Endothelial cell of hepatic sinusoid (primary cell): Measurements from ENCODE around the gene NFKBIZ.

Source experiments
- in situ Hi-C: cut with HindIII; loops from 2 replicates; pipeline ENCODE4 v1.10.0; 2017; ENCODE audit warnings: low sequenced_read_pairs

Gene NFKBIZ

DNA sequence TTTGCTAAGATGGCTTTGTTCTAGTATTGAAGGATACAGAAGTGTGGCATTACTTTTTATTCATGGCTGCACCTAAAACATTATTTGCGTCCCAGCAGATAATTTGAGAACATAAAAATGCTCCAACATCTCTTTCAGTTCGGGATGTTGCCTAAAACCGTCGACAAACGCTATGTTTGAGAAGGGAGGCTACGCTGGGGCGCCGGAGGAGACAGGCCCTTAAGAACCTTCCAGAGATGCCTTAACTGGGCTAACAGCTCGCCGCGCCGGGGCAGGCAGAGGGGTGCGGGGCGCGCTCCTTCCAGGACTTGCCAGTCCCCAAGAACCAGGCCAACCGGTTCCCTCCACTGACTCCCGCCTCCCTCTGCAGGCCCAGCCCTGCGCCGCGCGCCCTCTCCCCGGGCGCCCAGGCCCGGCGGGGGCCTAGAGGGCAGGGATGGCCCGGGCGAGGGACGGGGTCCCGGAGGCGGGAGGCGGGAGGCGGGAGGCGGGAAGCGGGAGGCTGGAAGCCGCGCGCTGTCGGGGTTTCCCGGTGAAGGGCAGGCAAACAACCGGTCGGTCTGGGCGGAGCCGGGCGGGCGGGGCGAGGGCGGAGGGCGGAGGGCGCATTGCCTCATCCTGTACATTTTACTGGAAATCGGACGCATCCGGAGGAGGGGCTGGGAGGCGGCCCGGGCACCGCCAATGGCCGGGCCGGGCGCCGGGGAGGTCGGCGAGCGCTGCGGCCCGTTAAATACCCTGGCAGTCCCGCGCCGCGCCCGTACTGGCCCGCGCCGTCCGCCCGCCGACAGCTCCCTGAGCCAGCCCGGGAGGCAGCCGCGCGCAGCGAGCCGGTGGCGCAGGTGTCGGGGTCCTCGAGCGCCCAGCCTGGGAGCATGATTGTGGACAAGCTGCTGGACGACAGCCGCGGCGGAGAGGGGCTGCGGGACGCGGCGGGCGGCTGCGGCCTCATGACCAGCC is at the start of gene NFKBIZ:
Gene NFKBIZ (plus strand): TSS at position 761 of the 960 bp plus-strand sequence. CDS start 115 bp downstream, at position 876.
- in situ Hi-C loops, result no loop called here

DNA sequence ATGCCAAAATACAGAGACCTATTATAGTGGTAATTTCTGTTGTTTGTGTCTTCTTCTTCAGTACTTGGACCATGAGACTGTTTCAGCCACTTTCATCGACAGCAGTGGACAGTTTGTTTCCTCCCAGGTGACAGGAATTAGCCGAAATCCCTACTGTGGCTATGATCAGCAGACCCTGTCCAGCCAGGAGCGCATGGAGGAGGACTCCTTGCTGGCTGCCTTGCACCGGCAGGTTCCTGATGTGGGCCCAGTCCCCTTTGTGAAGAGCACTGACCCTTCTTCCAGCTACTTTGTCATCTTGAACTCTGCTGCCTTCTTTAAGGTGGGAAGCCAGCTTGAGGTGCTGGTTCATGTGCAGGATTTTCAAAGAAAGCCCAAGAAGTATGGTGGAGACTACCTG is 48.1 kb upstream of the NFKBIZ start:
- in situ Hi-C loops, result loop anchor here (5.0 kb wide), 1 partner anchor 436 kb away; no protein-coding TSS in a partner anchor

DNA sequence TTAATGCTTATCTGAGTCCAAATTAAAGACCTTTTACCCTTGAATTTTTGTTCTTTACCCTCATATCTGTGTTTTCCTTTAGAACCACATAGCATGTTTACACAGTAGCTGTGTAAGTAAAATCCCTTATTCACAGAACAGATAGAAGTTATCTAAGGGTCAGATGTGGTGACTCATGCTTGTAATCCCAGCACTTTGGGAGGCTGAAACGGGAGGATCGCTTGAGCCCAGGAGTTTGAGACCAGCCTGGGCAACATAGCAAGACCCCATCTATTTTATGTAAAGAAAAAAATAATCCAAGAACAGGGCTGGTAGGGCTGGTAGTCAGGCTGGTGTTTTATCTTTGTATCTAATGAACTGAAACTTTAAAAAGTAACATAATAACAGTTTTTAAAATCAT is 47.1 kb upstream of the NFKBIZ start:
- in situ Hi-C loops, result loop anchor here (5.0 kb wide), 1 partner anchor 435 kb away; no protein-coding TSS in a partner anchor

DNA sequence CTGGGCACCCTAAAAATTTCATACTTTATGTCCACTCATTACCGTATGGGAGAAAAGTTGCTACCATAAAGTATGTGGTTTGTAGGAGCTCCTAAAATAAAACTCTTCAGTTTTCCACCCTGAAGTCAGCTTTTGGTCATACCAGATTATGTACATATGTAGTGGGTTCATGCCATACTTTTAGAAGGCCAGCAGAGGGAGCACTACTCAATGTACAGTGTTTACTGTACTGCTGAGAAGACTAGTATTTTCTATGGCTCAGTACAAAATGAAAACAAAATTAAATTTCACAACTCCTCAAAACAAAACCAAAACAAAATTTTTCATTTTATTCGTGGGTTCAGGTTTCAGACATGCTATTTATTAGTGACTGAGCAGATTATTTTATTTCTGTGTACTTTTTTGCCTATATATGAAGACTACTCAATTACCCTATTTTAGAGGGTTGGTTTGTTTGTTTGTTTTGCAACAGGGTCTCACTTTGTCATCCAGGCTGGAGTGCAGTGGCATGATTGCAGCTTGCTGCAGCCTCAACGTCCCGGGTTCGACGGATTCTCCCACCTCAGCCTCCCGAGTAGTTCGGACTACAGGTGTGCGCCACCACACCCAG is 46.0 kb upstream of the NFKBIZ start:
- in situ Hi-C loops, result loop anchor here (5.0 kb wide), 1 partner anchor 434 kb away; no protein-coding TSS in a partner anchor

DNA sequence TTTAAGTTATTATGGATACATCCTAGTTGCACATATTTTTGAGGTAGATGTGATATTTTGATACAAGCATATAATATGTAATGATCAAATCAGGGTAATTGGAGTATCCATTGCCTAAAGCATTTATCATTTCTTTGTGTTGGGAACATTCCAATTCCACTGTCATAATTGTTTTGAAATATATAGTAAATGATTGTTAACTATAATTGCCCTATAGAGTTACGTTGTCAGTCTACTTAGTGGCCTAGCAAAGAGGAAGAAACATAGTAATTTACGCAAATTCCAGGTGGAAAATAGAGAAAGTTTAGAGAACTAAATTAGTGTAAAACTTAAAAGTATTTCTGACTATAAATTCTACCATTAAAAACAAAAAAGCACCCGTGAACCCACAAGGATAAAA is 45.4 kb upstream of the NFKBIZ start:
- in situ Hi-C loops, result loop anchor here (5.0 kb wide), 1 partner anchor 433 kb away; no protein-coding TSS in a partner anchor

- in situ Hi-C loops, result no loop called here
Measured at GRCh38 chr3:101806491-101806890, 42.8 kb upstream of the NFKBIZ start.

DNA sequence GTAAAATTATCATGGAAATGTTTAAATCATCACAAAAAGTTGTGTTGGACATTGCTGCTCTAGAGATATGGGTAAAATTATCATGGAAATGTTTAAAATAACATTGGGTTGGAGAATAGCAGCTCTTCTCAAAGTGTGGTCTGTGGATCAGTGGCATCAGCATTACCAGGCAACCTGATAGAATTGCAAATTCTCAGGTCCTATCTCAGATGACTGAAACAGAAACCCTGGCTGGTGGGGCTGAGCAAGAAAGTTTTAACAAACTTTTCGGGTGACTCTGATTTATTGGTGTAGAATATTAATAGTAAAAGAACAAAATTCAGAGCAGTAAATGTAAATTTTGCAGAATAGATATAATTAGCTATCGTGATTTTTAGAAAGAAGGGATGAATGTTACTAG is 41.4 kb upstream of the NFKBIZ start:
- in situ Hi-C loops, result no loop called here

- in situ Hi-C loops, result loop anchor here (5.0 kb wide), 1 partner anchor 723 kb away; no protein-coding TSS in a partner anchor
Measured at GRCh38 chr3:101809178-101810021, 39.9 kb upstream of the NFKBIZ start.

GRCh38 chr3:101810022-101810418 is 39.3 kb upstream of the NFKBIZ start:
- in situ Hi-C loops, result loop anchor here (5.0 kb wide), 1 partner anchor 722 kb away; no protein-coding TSS in a partner anchor

- in situ Hi-C loops, result loop anchor here (5.0 kb wide), 1 partner anchor 720 kb away; no protein-coding TSS in a partner anchor
Measured at GRCh38 chr3:101811875-101812274, 37.4 kb upstream of the NFKBIZ start.

GRCh38 chr3:101812895-101813294 is 36.4 kb upstream of the NFKBIZ start:
- in situ Hi-C loops, result loop anchor here (5.0 kb wide), 1 partner anchor 719 kb away; no protein-coding TSS in a partner anchor

- in situ Hi-C loops, result loop anchor here (5.0 kb wide), 1 partner anchor 718 kb away; no protein-coding TSS in a partner anchor
Measured at GRCh38 chr3:101813817-101814440, 35.4 kb upstream of the NFKBIZ start.

DNA sequence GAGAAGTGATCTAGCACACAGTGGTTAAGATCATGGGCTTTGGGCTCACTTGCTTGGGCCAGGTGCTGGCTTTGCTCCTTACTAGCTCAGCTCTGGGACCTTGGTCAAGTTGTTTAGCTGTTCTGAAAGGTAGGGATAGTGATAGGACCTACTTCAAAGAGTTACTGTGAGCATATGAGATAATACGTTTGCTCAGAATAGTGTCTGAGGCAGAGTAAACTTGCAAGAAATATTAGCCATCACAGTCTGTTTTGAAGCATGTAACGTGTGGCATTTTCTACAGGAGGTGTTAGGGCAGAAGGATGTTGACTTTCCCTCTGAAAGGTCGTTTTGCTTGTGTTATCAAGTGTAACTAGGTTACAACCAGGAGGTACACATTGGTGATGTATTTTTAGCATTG is 34.5 kb upstream of the NFKBIZ start:
- in situ Hi-C loops, result loop anchor here (5.0 kb wide), 1 partner anchor 717 kb away; no protein-coding TSS in a partner anchor

GRCh38 chr3:101816215-101817149 is 32.8 kb upstream of the NFKBIZ start:
- in situ Hi-C loops, result no loop called here

- in situ Hi-C loops, result no loop called here
Measured at GRCh38 chr3:101817992-101818391, 31.3 kb upstream of the NFKBIZ start.

- in situ Hi-C loops, result no loop called here
Measured at GRCh38 chr3:101819649-101820206, 29.6 kb upstream of the NFKBIZ start.

- in situ Hi-C loops, result no loop called here
Measured at GRCh38 chr3:101821503-101821902, 27.8 kb upstream of the NFKBIZ start.

DNA sequence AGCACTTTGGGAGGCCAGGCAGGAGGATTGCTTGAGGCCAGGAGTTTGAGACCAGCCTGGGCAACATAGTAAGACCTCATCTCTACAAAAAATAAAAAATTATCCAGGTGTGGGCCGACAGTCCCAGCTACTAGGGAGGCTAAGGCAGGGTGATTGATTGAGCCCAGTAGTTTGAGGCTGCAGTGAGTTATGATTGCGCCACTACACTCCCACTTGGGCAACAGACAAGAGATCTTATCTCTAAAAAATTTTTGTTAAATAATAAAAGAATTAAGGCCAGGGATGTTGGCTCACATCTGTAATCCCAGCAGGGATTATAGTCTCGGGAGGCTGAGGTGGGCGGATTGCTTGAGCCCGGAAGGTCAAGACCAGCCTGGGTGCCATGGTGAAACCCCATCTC is 25.8 kb upstream of the NFKBIZ start:
- in situ Hi-C loops, result no loop called here

DNA sequence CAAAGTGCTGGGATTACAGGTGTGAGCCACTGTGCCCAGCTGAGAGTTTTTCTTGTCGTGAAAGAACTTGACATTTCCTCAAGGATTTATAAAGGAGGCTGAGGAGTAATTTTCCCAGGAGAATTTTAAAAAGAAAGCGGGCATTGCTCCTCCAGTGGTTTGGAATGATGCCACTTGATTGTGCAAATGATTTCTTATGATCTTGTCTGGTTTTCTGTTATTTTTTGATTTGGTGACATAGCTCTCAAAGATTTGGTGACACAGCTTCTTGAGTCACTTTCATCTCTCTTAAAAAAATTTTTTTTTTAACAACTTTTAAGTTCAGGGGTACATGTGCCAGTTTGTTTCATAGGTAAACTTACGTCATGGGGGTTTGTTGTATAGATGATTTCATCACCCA is 24.6 kb upstream of the NFKBIZ start:
- in situ Hi-C loops, result no loop called here
